HG03378 (cell line): Measurements from ENCODE around the gene KLF16.

Source experiments
- ATAC-seq: cut with Tn5 transposase; IDR thresholded peaks from one replicate; pipeline ENCODE4 v1.9.1; 2021; ENCODE audit warnings: mild to moderate bottlenecking, moderate library complexity; ENCODE audit not compliant: unreplicated experiment

Gene KLF16

GRCh38 chr19:1844513-1845124, 18.8 kb downstream of the KLF16 start:
- no peak for ATAC-seq

DNA sequence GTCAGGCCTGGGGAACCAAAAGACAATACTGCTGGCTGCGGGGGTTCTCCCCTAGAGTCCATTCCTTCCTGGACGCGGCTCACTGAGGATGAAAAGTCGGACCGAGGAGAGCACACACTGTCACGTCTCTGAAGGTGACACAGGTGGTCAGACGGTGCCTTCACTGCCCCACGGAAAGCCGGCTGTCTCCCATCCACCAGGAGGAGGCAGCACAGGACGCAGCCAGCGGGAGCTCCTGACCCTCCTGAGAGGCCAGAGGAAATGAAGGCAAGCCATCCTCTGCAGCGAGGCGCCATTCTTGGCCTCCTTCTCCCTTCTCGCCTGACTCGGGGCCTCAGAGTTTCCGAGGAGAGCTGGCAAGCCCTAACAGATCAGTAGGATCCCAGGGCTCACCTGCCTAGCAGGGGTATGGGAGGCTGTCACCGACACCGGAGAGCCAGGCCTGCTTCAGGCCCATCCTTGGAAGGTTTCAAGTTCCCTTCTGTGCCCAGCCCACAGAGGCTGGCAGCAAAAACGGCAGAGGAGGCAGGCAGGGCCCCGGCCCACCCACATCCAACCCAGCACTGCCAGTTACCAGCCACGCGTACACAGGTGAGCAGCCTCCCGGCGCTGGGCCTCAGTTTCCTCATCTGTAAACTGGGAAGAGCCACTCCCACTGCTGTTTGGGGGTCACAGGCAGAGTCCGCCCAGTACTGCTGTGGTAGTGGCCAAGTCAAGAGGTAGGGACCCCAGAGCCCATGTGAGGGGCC, 19.6 kb downstream of the KLF16 start:
- no peak for ATAC-seq

GRCh38 chr19:1843116-1843515, 20.3 kb downstream of the KLF16 start:
- no peak for ATAC-seq

- ATAC-seq = no peak
These were observed 22.0 kb downstream of the KLF16 start for GRCh38 chr19:1841209-1841924.

GRCh38 chr19:1840541-1841115, 22.8 kb downstream of the KLF16 start:
- no peak for ATAC-seq

DNA sequence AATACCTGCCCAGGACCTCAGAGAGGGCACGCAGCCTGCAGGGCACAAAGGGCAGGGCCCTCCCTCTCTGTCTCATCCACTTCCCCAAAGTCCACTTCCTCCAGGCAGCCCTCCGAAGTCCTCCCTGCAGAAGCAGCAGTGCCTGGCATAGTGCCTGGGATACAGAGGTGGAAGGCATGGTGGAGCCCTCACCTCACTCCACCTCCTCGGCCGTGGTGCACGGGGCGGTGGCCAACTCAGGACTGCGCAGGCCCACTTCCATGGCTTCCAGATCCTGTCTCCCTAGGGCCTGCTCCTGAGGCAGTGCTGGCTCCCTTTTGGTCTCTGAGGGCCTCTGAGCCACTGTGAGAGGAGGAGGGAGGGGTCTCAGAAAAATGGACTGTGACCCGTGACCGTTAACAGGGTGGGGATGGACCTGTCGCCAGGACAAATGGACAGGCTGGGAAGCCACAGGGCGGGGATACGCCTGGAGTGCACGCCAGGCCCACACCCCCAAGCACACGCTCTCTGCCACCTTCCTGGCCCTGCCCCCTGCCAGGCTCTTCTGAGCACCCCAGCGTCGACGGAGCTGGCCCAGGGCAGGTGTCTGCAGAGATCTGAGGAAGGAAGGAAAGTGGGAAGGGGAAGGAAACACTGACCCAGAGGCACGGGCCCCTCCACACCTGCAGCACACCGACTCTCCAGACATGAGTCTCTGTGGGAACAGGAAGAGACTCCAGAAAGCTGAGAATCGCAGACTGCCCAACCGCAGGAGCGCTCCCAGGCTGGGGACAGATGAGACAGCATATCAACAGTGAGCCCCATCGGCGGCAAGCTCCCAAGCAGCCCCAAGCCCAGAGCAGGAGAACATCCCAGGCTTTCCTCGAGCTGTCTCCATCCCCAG, 23.5 kb downstream of the KLF16 start:
- no peak for ATAC-seq

- no peak for ATAC-seq
These were observed 25.7 kb downstream of the KLF16 start for GRCh38 chr19:1837625-1838105.

DNA sequence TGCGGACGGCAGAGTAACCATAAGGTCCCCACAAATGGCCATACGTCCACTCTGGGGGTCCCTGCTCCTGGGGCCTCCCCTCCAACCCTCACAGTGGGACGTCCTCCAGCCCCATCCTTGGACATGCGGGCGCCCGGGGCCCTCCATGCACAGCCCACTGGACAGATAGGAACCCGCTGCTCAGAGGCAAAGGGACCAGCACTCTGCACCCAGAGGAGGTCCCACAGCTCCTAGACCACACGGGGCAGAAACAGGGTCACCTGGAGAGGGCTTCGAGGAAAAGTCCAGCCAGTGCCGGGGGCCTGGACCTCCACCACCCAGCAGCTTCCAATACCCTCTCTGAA, 26.2 kb downstream of the KLF16 start:
- no peak for ATAC-seq

DNA sequence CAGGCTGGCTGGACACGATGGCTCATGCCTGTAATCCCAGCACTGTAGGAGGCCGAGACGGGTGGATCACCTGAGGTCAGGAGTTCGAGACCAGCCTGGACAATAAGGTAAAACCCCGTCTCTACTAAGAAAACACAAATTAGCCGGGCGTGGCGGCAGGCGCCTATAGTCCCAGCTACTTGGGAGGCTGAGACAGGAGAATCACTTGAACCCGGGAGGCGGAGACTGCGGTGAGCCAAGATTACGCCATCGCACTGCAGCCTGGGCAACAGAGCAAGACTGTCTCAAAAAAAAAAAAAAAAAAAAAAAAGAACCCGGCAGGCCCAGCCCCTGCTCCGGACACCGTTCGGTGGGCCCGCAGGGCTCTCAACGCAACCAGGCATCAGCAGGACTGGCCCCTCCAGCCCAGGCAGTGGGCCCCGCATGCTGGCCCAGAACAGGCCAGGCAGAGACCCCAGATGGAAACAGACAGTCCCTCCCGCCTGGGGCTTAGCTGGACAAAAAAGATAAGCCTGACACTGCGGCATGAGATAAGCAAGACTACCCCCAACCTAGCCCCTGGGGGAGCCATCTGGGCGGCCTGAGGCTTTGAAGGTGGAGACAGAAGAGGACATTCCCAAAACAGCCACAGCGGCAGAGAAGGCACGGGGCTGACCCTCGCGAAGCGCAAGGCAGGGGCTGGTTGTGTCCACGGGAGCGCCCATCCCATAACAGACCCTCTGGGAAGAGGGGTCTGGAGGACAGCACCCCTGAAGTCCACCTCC, 26.7 kb downstream of the KLF16 start:
- no peak for ATAC-seq

GRCh38 chr19:1833540-1833939, 29.8 kb downstream of the KLF16 start:
- no peak for ATAC-seq

DNA sequence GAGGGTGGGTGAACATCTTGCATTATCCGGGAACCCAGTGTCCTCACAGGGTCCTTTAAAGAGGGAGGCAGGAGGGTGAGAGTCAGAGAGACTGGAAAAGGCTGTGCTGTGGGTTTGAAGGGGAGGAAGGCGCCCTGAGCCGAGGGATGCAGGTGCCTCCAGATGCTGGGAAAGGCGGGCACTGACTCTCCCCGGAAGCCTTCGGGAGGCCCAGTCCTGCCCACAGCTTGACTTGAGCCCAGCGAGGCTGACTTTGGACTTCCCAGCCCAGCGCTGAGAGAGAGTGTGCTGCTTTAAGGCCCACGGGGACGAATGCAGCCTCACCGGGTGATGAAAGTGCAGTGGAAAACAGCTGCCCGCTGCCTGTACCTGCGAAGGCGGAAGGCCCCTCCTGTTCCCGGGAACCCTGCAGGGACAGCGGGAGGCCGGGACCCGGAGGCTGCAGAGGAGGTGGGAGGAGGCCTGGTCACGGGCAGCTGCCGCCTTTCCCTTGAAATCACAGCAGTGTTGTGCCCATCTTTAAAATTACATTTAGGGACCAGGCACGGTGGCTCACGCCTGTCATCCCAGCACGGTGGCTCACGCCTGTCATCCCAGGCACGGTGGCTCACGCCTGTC, 31.2 kb downstream of the KLF16 start:
- no peak for ATAC-seq

DNA sequence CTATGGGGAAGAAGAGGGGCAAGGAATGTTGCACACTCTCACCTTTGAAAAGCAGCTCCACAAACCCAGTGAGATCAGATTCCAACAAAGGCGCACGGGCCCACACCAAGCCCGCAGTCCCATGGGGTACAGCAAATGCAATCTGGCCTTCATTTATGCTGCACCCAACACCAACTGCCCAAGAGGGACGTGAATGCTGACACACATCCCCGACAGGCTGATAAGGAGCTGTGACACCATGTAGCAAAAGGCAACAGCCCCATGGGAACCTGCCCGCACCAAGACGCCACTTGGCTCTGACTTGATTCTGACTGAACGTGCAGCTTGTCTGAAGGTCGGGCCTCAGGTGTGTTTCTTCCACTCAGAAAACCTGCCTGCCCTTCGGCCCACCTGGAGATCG, 32.4 kb downstream of the KLF16 start:
- ATAC-seq = no peak

- ATAC-seq = no peak
These were observed 32.8 kb downstream of the KLF16 start for GRCh38 chr19:1830568-1830967.

- ATAC-seq = no peak
These were observed 33.4 kb downstream of the KLF16 start for GRCh38 chr19:1829958-1830357.

GRCh38 chr19:1828279-1829238, 34.8 kb downstream of the KLF16 start:
- ATAC-seq = no peak

GRCh38 chr19:1827566-1828278, 35.7 kb downstream of the KLF16 start:
- no peak for ATAC-seq

GRCh38 chr19:1826557-1827521, 36.5 kb downstream of the KLF16 start:
- no peak for ATAC-seq
